Posterior cingulate gyrus (tissue), 11 donors: Measurements from ENCODE around the gene SPAG16.
"Not testable (repeated sequence)": the region's sequence is repeated elsewhere in the genome, so short reads cannot be mapped to it uniquely, and the experiment has no call there.

ENCODE experiments used
- DNase-seq, 10 donors: peaks; one replicate each; pipeline versions ENCODE4 v3.0.0 to v3.0.0-alpha.2; 2020 to 2021; ENCODE audit warnings: mixed read lengths in 3 of 10
- intact Hi-C: fragments of 100-400 bp; cut with DNase I; formaldehyde crosslinking; loops from one replicate; pipeline ENCODE4 v1.15.1; 2023

Gene SPAG16

DNA sequence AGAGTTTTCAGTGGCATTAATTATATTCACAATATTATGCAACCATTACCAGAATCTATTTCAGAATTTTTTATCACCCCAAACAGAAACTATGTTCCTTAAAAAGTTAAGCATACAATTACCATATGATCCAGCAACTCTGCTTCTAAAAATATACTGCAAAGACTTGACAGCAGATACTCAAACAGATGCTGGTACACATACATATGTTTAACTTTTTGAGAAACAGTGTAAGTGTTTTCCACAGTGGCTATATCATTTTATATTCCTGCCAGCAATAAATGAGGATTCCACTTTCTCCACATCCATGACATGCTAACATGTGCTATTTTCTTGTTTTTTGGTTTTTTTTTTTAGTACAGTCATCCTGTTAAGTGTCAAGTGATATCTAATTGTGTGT lies 687.3 kb downstream of the SPAG16 start:
- intact Hi-C loops: no loop called here

DNA sequence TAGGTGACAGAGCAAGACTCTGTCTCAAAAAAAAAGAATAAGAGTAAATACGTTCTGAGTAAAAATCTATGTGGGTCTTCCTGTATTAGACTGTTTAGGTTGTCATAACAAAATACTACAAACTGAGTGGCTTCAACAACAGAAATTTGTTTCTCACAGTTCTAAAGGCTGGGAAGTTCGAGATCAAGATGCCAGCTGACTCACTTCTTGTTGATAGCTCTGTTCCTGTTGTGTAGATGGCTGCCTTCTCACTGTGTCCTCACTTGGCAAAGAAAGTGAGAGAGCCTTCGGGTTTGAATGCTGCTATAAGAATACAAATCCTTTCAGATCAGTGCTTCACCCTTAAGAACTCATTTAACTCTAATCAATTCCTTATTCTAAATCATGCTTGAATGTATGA lies 696.6 kb downstream of the SPAG16 start:
- intact Hi-C loops: no loop called here
- no peak for DNase-seq

More for the DNA sequence above, 687.3 kb downstream of the SPAG16 start:
- no peak for DNase-seq

GRCh38 chr2:213989207-213989606 lies 704.9 kb downstream of the SPAG16 start:
- intact Hi-C loops: no loop called here
- no peak for DNase-seq

GRCh38 chr2:213991453-213992108 lies 707.3 kb downstream of the SPAG16 start:
- intact Hi-C loops: no loop called here

GRCh38 chr2:213995400-213996105 lies 711.3 kb downstream of the SPAG16 start:
- DNase-seq: no peak
- intact Hi-C loops: no loop called here

More at GRCh38 chr2:213991453-213992108, 707.3 kb downstream of the SPAG16 start:
- no peak for DNase-seq

GRCh38 chr2:213998976-213999375 lies 714.7 kb downstream of the SPAG16 start:
- DNase-seq, intact Hi-C loops: not testable (repeated sequence)

- DNase-seq: no peak
- intact Hi-C loops: no loop called here
Measured at GRCh38 chr2:214004463-214004862, 720.2 kb downstream of the SPAG16 start.

- intact Hi-C loops: no loop called here
- DNase-seq: peak in 4 of 10 donors; percentile 18 to 75 (median 51)
Measured at GRCh38 chr2:214005337-214005736, 721.1 kb downstream of the SPAG16 start.

GRCh38 chr2:214006601-214007000 lies 722.3 kb downstream of the SPAG16 start:
- intact Hi-C loops: no loop called here
- DNase-seq: no peak

DNA sequence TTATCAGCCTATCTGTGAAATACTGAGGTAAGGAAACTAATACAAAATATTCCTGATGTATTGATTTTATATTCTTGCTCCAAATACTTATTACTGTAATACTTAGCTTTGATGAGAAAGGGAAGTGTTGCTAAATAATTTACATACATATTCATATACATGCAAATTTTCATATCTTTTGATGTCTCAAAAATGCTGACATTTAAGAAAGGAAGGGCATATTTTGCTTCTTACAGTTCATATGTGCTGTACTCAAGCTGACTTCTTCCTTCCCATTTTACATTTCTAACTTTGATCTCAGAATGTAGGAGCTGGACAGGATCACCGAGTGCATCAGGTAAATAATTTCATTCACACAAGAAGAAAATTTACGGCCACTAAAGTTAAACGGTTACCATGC lies 727.4 kb downstream of the SPAG16 start:
- DNase-seq: no peak
- intact Hi-C loops: no loop called here

- no peak for DNase-seq
- intact Hi-C loops: no loop called here
Measured at GRCh38 chr2:214014551-214015220, 730.4 kb downstream of the SPAG16 start.

- intact Hi-C loops: no loop called here
- DNase-seq: no peak
Measured at GRCh38 chr2:214019229-214019972, 735.1 kb downstream of the SPAG16 start.

- no peak for DNase-seq
- intact Hi-C loops: no loop called here
Measured at GRCh38 chr2:214019973-214020345, 735.7 kb downstream of the SPAG16 start.

- DNase-seq: no peak
- intact Hi-C loops: no loop called here
Measured at GRCh38 chr2:214029190-214029589, 744.9 kb downstream of the SPAG16 start.

GRCh38 chr2:214031566-214031965 lies 747.3 kb downstream of the SPAG16 start:
- no peak for DNase-seq
- intact Hi-C loops: no loop called here

DNA sequence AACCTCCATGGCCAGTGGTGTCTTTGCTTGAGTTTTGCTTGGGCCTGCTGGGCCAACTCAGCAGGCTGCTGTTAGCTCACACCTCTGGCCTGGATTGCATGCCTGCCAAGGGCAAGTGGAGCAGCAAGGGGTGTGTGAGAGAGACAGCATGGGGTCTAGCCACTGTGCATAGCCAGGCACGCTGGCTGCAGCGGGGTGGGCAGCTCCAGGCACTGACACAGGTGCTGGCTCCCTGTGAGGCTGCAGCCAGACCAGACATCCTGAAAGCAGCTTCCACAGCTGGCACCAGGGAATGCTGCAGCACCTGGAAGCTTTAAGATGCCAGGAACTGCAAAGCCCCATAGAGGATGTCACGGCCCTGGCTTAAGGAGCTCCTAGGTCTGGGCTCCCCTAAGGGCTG lies 750.2 kb downstream of the SPAG16 start:
- intact Hi-C loops: no loop called here
- peak in 2 of 10 donors; percentile 47 to 72 for DNase-seq

DNA sequence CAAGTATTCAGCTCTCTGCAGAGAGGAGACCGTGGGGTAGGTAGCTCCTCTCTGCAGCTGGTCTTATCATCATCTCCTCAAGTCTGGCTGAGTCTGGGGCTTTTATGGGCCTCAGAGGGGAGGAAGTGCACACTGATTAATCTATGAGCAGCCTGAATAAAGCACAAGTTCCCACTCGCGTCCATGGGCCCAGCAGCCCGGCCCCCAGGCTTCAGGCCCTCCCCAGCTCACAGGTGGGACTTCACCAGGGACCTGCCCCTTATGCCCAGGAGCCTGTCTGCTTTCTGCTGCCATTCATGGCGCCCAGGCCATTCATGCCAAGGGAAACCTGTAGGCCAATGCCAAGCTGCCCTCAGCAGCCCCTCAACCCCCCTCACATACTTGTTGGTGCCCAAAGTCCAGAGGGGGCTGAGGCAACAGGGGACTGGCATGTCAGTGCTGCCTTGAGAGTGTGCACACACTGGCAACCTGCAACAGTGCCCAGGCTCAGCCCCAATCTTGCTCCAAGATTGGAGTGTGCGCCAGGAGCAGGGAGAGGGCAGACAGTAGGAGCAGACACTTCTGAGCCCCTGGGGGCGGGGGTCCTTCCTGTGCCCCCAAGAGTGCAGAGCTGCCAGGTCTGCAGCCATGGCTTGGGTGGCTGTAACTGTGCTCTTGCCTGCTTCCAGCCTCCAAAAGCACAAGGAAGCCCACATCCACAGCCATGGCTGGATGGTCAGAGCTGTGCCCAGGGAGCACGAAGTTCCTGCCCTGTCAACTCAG lies 751.0 kb downstream of the SPAG16 start:
- peak in 1 of 10 donors; percentile 74 for DNase-seq
- intact Hi-C loops: no loop called here

DNA sequence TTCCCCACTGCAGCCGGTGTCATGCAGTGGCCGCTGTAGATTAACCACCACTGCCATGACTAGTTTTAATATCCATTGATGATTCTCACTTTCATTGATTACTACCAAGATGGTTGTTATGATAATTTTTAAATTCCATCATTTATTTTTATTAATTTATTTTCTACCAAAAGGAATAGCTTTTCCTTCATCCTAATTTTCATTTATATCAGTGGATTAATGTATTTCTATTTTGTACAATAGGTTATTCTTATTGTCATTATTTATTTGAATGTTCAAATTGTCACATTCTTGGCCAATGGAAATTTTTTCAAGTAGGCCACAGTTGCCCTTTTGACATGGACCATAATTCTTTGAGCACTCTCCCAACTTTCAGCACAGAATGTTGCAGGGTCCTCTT lies 751.7 kb downstream of the SPAG16 start:
- DNase-seq: no peak
- intact Hi-C loops: no loop called here

DNA sequence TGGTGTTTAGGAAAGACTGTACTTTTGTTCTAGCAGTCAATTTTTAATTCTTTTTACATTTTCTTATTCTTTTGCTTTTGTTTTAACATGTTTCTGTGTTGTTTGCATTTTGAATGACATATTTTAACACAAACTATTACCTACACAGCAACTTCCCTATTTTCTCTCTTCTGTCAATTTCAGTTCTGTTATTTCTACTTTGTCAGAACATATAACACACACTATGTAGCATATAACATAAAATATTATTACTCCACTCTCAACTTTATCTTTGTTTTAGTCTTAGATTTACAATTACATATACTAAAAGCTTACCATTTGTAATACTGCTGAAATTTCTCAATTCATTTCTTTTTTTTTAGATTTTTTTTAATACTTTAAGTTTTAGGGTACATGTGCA lies 753.9 kb downstream of the SPAG16 start:
- DNase-seq: no peak
- intact Hi-C loops: no loop called here

DNA sequence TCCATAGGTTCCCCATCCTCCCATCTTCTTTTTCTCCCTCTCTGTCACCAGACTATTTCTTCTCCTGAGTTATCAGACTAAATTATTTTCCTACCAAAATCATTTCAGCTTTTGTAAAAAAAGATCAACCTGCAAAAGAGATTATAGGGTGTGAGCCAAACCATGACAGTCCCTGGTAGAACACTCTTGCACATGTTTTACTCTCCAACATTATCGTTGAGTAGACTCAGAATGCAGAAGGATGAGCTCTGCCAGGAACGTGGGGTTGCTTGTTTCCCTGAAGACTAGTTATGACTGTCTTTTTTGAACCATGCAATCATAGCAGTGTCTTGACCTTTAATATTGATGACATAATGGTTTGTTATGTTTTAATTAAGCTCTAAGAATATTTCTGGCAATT lies 766.5 kb downstream of the SPAG16 start:
- no peak for DNase-seq
- intact Hi-C loops: no loop called here
